T-helper 2 cell treated with Interferon-gamma antibody and Interleukin-4, amounts not matched to agents 5 μg/mL and 100 μg/mL, for 36 hours (primary cell): ENCODE measurements around the gene ABCC6.

Experiments used
- DNase-seq: peaks from one replicate; pipeline ENCODE4 v3.0.0; 2021; ENCODE audit warnings: low spot score
- H3K27ac Mint-ChIP-seq: one replicate; pipeline ENCODE4 v1.8.0; 2021; ENCODE audit warnings: mild to moderate bottlenecking, mixed read lengths
- H3K27me3 Mint-ChIP-seq: one replicate; pipeline ENCODE4 v1.8.0; 2021; ENCODE audit warnings: low read depth, mixed read lengths
- H3K36me3 Mint-ChIP-seq: one replicate; pipeline ENCODE4 v1.8.0; 2021; ENCODE audit warnings: low read depth, mixed read lengths
- H3K4me1 Mint-ChIP-seq: one replicate; pipeline ENCODE4 v1.8.0; 2021; ENCODE audit warnings: low read depth, mixed read lengths
- H3K4me3 Mint-ChIP-seq: one replicate; pipeline ENCODE4 v1.8.0; 2022; ENCODE audit warnings: mild to moderate bottlenecking, moderate library complexity, mixed read lengths
- H3K9me3 Mint-ChIP-seq: one replicate; pipeline ENCODE4 v1.8.0; 2021; ENCODE audit warnings: mixed read lengths

Gene ABCC6

GRCh38 chr16:16126896-16127295 is 96.4 kb downstream of the ABCC6 start:
- Mint-ChIP-seq H3K36me3 (peaks cover 69% of the 10 kb centered on the region), H3K27ac (peak overlapping the region; percentile 29), H3K9me3 (peaks cover 18% of the 10 kb centered on the region), H3K4me3 (no peak overlapping the region), H3K27me3 (no peaks in the 10 kb centered on the region), H3K4me1 (peaks cover 2% of the 10 kb centered on the region)
- DNase-seq: no peak

- peaks cover 74% of the 10 kb centered on the region for H3K36me3 Mint-ChIP-seq
- H3K4me3 Mint-ChIP-seq: no peak overlapping the region
- no peaks in the 10 kb centered on the region for H3K27me3 Mint-ChIP-seq
- peaks cover 18% of the 10 kb centered on the region for H3K9me3 Mint-ChIP-seq
- no peak overlapping the region for H3K27ac Mint-ChIP-seq
- H3K4me1 Mint-ChIP-seq: peaks cover 8% of the 10 kb centered on the region
- DNase-seq: no peak
Measured at GRCh38 chr16:16124974-16125373, 98.3 kb downstream of the ABCC6 start.

GRCh38 chr16:16124438-16124837 is 98.9 kb downstream of the ABCC6 start:
- Mint-ChIP-seq H3K4me3 (no peak overlapping the region), H3K36me3 (peaks cover 80% of the 10 kb centered on the region), H3K4me1 (peaks cover 8% of the 10 kb centered on the region), H3K27me3 (no peaks in the 10 kb centered on the region), H3K27ac (no peak overlapping the region), H3K9me3 (peaks cover 18% of the 10 kb centered on the region)
- DNase-seq: no peak

GRCh38 chr16:16122264-16122663 is 101.0 kb downstream of the ABCC6 start:
- Mint-ChIP-seq H3K27ac (no peak overlapping the region), H3K4me1 (peaks cover 6% of the 10 kb centered on the region), H3K27me3 (no peaks in the 10 kb centered on the region), H3K4me3 (no peak overlapping the region), H3K9me3 (peaks cover 29% of the 10 kb centered on the region), H3K36me3 (peaks cover 92% of the 10 kb centered on the region)
- DNase-seq: no peak

GRCh38 chr16:16121185-16121727 is 102.0 kb downstream of the ABCC6 start:
- H3K9me3 Mint-ChIP-seq: peaks cover 36% of the 10 kb centered on the region
- H3K36me3 Mint-ChIP-seq: peaks cover 94% of the 10 kb centered on the region
- peaks cover 6% of the 10 kb centered on the region for H3K4me1 Mint-ChIP-seq
- no peaks in the 10 kb centered on the region for H3K27me3 Mint-ChIP-seq
- no peak overlapping the region for H3K27ac Mint-ChIP-seq
- DNase-seq: no peak
- no peak overlapping the region for H3K4me3 Mint-ChIP-seq

- no peak for DNase-seq
- H3K4me1 Mint-ChIP-seq: peaks cover 6% of the 10 kb centered on the region
- H3K36me3 Mint-ChIP-seq: peaks cover 92% of the 10 kb centered on the region
- peak overlapping the region; percentile 18 for H3K27ac Mint-ChIP-seq
- H3K9me3 Mint-ChIP-seq: peaks cover 33% of the 10 kb centered on the region
- no peak overlapping the region for H3K4me3 Mint-ChIP-seq
- no peaks in the 10 kb centered on the region for H3K27me3 Mint-ChIP-seq
Measured at GRCh38 chr16:16120382-16121184, 102.7 kb downstream of the ABCC6 start.

GRCh38 chr16:16120044-16120381 is 103.3 kb downstream of the ABCC6 start:
- H3K4me1 Mint-ChIP-seq: peaks cover 6% of the 10 kb centered on the region

GRCh38 chr16:16118337-16118736 is 105.0 kb downstream of the ABCC6 start:
- no peak for DNase-seq
- H3K4me1 Mint-ChIP-seq: peaks cover 6% of the 10 kb centered on the region
- H3K27me3 Mint-ChIP-seq: no peaks in the 10 kb centered on the region
- H3K27ac Mint-ChIP-seq: no peak overlapping the region
- H3K9me3 Mint-ChIP-seq: peaks cover 17% of the 10 kb centered on the region
- H3K36me3 Mint-ChIP-seq: peaks cover 93% of the 10 kb centered on the region
- no peak overlapping the region for H3K4me3 Mint-ChIP-seq

More at GRCh38 chr16:16120044-16120381, 103.3 kb downstream of the ABCC6 start:
- H3K9me3 Mint-ChIP-seq: peaks cover 32% of the 10 kb centered on the region
- H3K36me3 Mint-ChIP-seq: peaks cover 94% of the 10 kb centered on the region
- no peak overlapping the region for H3K27ac Mint-ChIP-seq
- H3K27me3 Mint-ChIP-seq: no peaks in the 10 kb centered on the region
- no peak for DNase-seq
- H3K4me3 Mint-ChIP-seq: no peak overlapping the region

GRCh38 chr16:16116841-16117240 is 106.5 kb downstream of the ABCC6 start:
- no peaks in the 10 kb centered on the region for H3K27me3 Mint-ChIP-seq
- no peak overlapping the region for H3K4me3 Mint-ChIP-seq
- H3K4me1 Mint-ChIP-seq: peaks cover 6% of the 10 kb centered on the region
- H3K36me3 Mint-ChIP-seq: peaks cover 90% of the 10 kb centered on the region
- H3K9me3 Mint-ChIP-seq: peaks cover 17% of the 10 kb centered on the region
- H3K27ac Mint-ChIP-seq: no peak overlapping the region
- no peak for DNase-seq

GRCh38 chr16:16113076-16113475 is 110.2 kb downstream of the ABCC6 start:
- DNase-seq: no peak
- Mint-ChIP-seq H3K4me1 (no peaks in the 10 kb centered on the region), H3K9me3 (peaks cover 11% of the 10 kb centered on the region), H3K4me3 (no peak overlapping the region), H3K27ac (no peak overlapping the region), H3K27me3 (no peaks in the 10 kb centered on the region), H3K36me3 (peaks cover 81% of the 10 kb centered on the region)

- no peak overlapping the region for H3K4me3 Mint-ChIP-seq
- H3K36me3 Mint-ChIP-seq: peaks cover 80% of the 10 kb centered on the region
- H3K27me3 Mint-ChIP-seq: no peaks in the 10 kb centered on the region
- no peaks in the 10 kb centered on the region for H3K4me1 Mint-ChIP-seq
- peaks cover 7% of the 10 kb centered on the region for H3K9me3 Mint-ChIP-seq
- no peak for DNase-seq
- no peak overlapping the region for H3K27ac Mint-ChIP-seq
Measured at GRCh38 chr16:16112450-16113053, 110.7 kb downstream of the ABCC6 start.

- H3K27me3 Mint-ChIP-seq: no peaks in the 10 kb centered on the region
- peaks cover under 1% of the 10 kb centered on the region for H3K9me3 Mint-ChIP-seq
- peaks cover 76% of the 10 kb centered on the region for H3K36me3 Mint-ChIP-seq
- no peaks in the 10 kb centered on the region for H3K4me1 Mint-ChIP-seq
- no peak overlapping the region for H3K4me3 Mint-ChIP-seq
- no peak overlapping the region for H3K27ac Mint-ChIP-seq
- no peak for DNase-seq
Measured at GRCh38 chr16:16111639-16112038, 111.7 kb downstream of the ABCC6 start.

GRCh38 chr16:16110111-16110490 is 113.2 kb downstream of the ABCC6 start:
- no peak for DNase-seq
- Mint-ChIP-seq H3K36me3 (peaks cover 72% of the 10 kb centered on the region), H3K4me3 (no peak overlapping the region), H3K9me3 (no peaks in the 10 kb centered on the region), H3K27me3 (no peaks in the 10 kb centered on the region), H3K4me1 (no peaks in the 10 kb centered on the region), H3K27ac (no peak overlapping the region)

GRCh38 chr16:16109453-16110110 is 113.7 kb downstream of the ABCC6 start:
- Mint-ChIP-seq H3K36me3 (peaks cover 67% of the 10 kb centered on the region), H3K27me3 (no peaks in the 10 kb centered on the region), H3K4me3 (no peak overlapping the region), H3K9me3 (no peaks in the 10 kb centered on the region), H3K27ac (no peak overlapping the region), H3K4me1 (no peaks in the 10 kb centered on the region)
- no peak for DNase-seq
